Measurements from ENCODE around the gene CGB7.

Gene CGB7

GRCh38 chr19:49057636-49058234, at the start of gene CGB7:
Gene CGB7 (minus strand): TSS chr19:49057749. CDS start chr19:49055375, 2,374 bp downstream.
- no peak for DNase-seq

GRCh38 chr19:49106648-49107135, 49.1 kb upstream of the CGB7 start:
- DNase-seq = peak in 1 of 2 experiments; percentile 20

- DNase-seq = no peak
These were observed 46.8 kb upstream of the CGB7 start for GRCh38 chr19:49104229-49104864.

GRCh38 chr19:49103331-49104085, 46.0 kb upstream of the CGB7 start:
- DNase-seq = no peak

GRCh38 chr19:49102303-49102702, 44.8 kb upstream of the CGB7 start:
- no peak for DNase-seq

- no peak for DNase-seq
These were observed 43.6 kb upstream of the CGB7 start for GRCh38 chr19:49101160-49101559.

GRCh38 chr19:49098795-49099194, 41.2 kb upstream of the CGB7 start:
- no peak for DNase-seq

GRCh38 chr19:49097453-49098288, 40.1 kb upstream of the CGB7 start:
- DNase-seq = peak in 1 of 2 experiments; percentile 21

GRCh38 chr19:49094505-49095482, 37.2 kb upstream of the CGB7 start:
- no peak for DNase-seq

- no peak for DNase-seq
These were observed 35.1 kb upstream of the CGB7 start for GRCh38 chr19:49092686-49093085.

- DNase-seq = no peak
These were observed 34.0 kb upstream of the CGB7 start for GRCh38 chr19:49091391-49092038.

- no peak for DNase-seq
These were observed 28.7 kb upstream of the CGB7 start for GRCh38 chr19:49086296-49086695.

GRCh38 chr19:49085868-49086232, 28.3 kb upstream of the CGB7 start:
- DNase-seq = no peak

- peak; percentile 62 to 93 for DNase-seq
These were observed 27.7 kb upstream of the CGB7 start, which contains the start of gene SNRNP70 for GRCh38 chr19:49085020-49085867. Gene SNRNP70 (plus strand): TSS chr19:49085451. CDS start chr19:49086415, 964 bp downstream.

GRCh38 chr19:49084206-49085019, 26.9 kb upstream of the CGB7 start:
- no peak for DNase-seq

- DNase-seq = no peak
These were observed 23.7 kb upstream of the CGB7 start for GRCh38 chr19:49081273-49081672.

GRCh38 chr19:49080392-49080791, 22.8 kb upstream of the CGB7 start:
- DNase-seq = no peak

GRCh38 chr19:49074869-49075268, 17.3 kb upstream of the CGB7 start:
- peak in 1 of 2 experiments; percentile 14 for DNase-seq
